HG03025 (cell line): ENCODE results near the gene HTRA3.
"Not testable (repeated sequence)": the region's sequence is repeated elsewhere in the genome, so short reads cannot be mapped to it uniquely, and the experiment has no call there.

Experiments used
- ATAC-seq: cut with Tn5 transposase; IDR thresholded peaks from one replicate; pipeline ENCODE4 v1.9.1; 2021; ENCODE audit warnings: mild to moderate bottlenecking, moderate library complexity; ENCODE audit not compliant: unreplicated experiment, low FRiP score

The HTRA3 gene

GRCh38 chr4:8336412-8337075 lies 67.0 kb downstream of the HTRA3 start:
- no peak for ATAC-seq

GRCh38 chr4:8338351-8338961 lies 68.9 kb downstream of the HTRA3 start:
- no peak for ATAC-seq

- no peak for ATAC-seq
Measured at GRCh38 chr4:8340781-8341241, 71.3 kb downstream of the HTRA3 start.

- ATAC-seq = not testable (repeated sequence)
Measured at GRCh38 chr4:8341281-8341680, 71.7 kb downstream of the HTRA3 start.

GRCh38 chr4:8341691-8342090 lies 72.1 kb downstream of the HTRA3 start:
- ATAC-seq = no peak

- no peak for ATAC-seq
Measured at GRCh38 chr4:8342651-8343261, 73.2 kb downstream of the HTRA3 start.

- ATAC-seq = no peak
Measured at GRCh38 chr4:8343262-8343966, 73.9 kb downstream of the HTRA3 start.

- no peak for ATAC-seq
Measured at GRCh38 chr4:8343967-8344331, 74.4 kb downstream of the HTRA3 start.

- ATAC-seq = no peak
Measured at GRCh38 chr4:8344377-8344776, 74.8 kb downstream of the HTRA3 start.

GRCh38 chr4:8345053-8345945 lies 75.7 kb downstream of the HTRA3 start:
- no peak for ATAC-seq

GRCh38 chr4:8345946-8346814 lies 76.6 kb downstream of the HTRA3 start:
- ATAC-seq = no peak

- ATAC-seq = no peak
Measured at GRCh38 chr4:8346838-8347605, 77.5 kb downstream of the HTRA3 start.

GRCh38 chr4:8347660-8348059 lies 78.1 kb downstream of the HTRA3 start:
- no peak for ATAC-seq

GRCh38 chr4:8348071-8348470 lies 78.5 kb downstream of the HTRA3 start:
- no peak for ATAC-seq

GRCh38 chr4:8349236-8349635 lies 79.7 kb downstream of the HTRA3 start:
- ATAC-seq = not testable (repeated sequence)

- ATAC-seq = no peak
Measured at GRCh38 chr4:8349664-8350236, 80.2 kb downstream of the HTRA3 start.

- no peak for ATAC-seq
Measured at GRCh38 chr4:8350352-8350751, 80.8 kb downstream of the HTRA3 start.

GRCh38 chr4:8350841-8351461 lies 81.4 kb downstream of the HTRA3 start:
- ATAC-seq = no peak
